Measurements from ENCODE around the gene SRF.

DNA sequence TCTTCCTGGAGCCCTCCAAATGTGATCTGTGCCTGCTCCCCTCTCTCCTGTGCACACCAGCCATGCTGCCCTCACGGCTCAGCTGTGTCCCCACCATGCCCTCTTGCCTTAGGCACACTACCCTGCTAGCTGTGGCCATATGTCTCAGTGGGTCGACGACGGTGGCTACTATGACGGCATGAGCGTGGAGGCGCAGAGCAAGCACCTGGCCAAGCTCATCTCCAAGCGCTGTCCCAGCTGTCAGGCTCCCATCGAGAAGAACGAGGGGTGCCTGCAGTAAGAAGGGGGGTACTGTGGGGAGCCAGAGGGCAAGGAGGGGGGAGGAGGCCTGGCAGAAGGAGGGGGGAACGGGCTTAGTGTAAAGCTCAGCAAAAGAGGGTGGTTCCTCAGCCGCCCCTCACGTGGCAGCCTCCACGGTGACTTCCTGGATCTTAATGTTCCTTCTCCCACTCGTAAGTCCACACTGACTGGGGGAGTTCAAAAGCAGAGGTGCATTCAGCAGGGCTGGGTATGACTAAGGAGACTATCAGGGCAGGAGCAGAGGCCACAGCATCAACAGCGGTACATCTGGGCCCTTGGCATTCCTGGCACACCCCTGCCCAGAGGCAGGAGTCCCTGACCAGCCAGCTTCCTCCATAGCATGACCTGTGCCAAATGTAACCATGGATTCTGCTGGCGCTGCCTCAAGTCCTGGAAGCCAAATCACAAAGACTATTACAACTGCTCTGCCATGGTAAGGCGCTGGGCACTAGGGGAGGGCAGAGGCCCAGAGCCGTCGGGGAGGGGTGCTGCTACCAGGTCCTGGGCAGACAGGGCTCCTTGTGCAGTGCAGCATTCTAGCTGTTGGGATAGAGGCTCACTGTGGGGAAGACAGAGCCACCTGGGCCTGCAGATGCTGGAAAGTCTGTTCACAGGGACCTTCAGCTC, 50.2 kb downstream of the SRF start:
- TF ChIP-seq, protein P1, sequence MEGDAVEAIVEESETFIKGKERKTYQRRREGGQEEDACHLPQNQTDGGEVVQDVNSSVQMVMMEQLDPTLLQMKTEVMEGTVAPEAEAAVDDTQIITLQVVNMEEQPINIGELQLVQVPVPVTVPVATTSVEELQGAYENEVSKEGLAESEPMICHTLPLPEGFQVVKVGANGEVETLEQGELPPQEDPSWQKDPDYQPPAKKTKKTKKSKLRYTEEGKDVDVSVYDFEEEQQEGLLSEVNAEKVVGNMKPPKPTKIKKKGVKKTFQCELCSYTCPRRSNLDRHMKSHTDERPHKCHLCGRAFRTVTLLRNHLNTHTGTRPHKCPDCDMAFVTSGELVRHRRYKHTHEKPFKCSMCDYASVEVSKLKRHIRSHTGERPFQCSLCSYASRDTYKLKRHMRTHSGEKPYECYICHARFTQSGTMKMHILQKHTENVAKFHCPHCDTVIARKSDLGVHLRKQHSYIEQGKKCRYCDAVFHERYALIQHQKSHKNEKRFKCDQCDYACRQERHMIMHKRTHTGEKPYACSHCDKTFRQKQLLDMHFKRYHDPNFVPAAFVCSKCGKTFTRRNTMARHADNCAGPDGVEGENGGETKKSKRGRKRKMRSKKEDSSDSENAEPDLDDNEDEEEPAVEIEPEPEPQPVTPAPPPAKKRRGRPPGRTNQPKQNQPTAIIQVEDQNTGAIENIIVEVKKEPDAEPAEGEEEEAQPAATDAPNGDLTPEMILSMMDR (IDR thresholded peaks at IDR 0.05): no peak
- TF ChIP-seq POLR2A (IDR thresholded peaks at IDR 0.05): no peak

All from body of pancreas (tissue), 4 donors.